Kidney (tissue), 14 donors: Measurements from ENCODE around the gene ANGPTL2. TPM values are rescaled to one million over a fixed set of nuclear protein-coding genes. Genes with fewer than 3 reads are reported as not detected.
A peak's percentile ranks its signal among the peaks of the same experiment; 100 is the strongest.

ENCODE experiments used
- DNase-seq, 5 donors: peaks; one replicate each; pipeline ENCODE4 v3.0.0-alpha.2; 2013 to 2020
- FAIRE-seq: peaks from 2 replicates; lab custom pipeline; 2012; peaks lifted over from hg19 to GRCh38; lab: Jason Lieb, UNC
- H3K27ac ChIP-seq, 2 donors: one replicate each; pipeline ENCODE4 v1.7.0; 2013; ENCODE audit warnings: low read depth in 2 of 2, low read length in 2 of 2, inconsistent platforms in 1 of 2
- H3K27me3 ChIP-seq: one replicate; pipeline ENCODE4 v1.7.1; 2013; ENCODE audit warnings: low read length, inconsistent platforms; ENCODE audit not compliant: control insufficient read depth, insufficient read depth
- H3K36me3 ChIP-seq, 3 donors: one replicate each; pipeline versions ENCODE4 v1.7.0 to v1.7.1; 2013; ENCODE audit warnings: low read length in 3 of 3, control low read depth in 1 of 3, inconsistent platforms in 1 of 3; ENCODE audit not compliant: insufficient read depth in 3 of 3, control insufficient read depth in 2 of 3
- H3K4me1 ChIP-seq, 3 donors: one replicate each; pipeline versions ENCODE4 v1.7.0 to v1.7.1; 2013; ENCODE audit warnings: low read length in 3 of 3, inconsistent platforms in 1 of 3, low read depth in 1 of 3; ENCODE audit not compliant: control insufficient read depth in 2 of 3, insufficient read depth in 2 of 3
- H3K4me3 ChIP-seq, 3 donors: one replicate each; pipeline versions ENCODE4 v1.7.0 to v1.8.1; 2013; ENCODE audit warnings: low read length in 3 of 3, control low read depth in 1 of 3, inconsistent platforms in 1 of 3
- H3K9ac ChIP-seq, 3 donors: one replicate each; pipeline versions ENCODE4 v1.7.0 to v1.7.1; 2013; ENCODE audit warnings: low read length in 3 of 3, control low read depth in 1 of 3, inconsistent platforms in 1 of 3
- H3K9me3 ChIP-seq, 3 donors: one replicate each; pipeline versions ENCODE4 v1.7.0 to v1.7.1; 2013; ENCODE audit warnings: low read length in 3 of 3, control low read depth in 1 of 3, inconsistent platforms in 1 of 3; ENCODE audit not compliant: control insufficient read depth in 2 of 3, insufficient read depth in 1 of 3
- intact Hi-C: fragments of 100-400 bp; cut with DNase I; formaldehyde crosslinking; loops from one replicate; pipeline ENCODE4 v1.11.1; 2022
- polyA plus RNA-seq: library from polyadenylated mRNA; stranded (reverse); fragments of 350-450 nt; fragmentation: Illumina TruSeq; extraction: RNeasy Lipid Tissue Mini Kit (QIAGEN cat#74804); gene quantifications from one replicate; pipeline ENCODE4 v1.2.3, GENCODE V29; 2014; ENCODE audit warnings: low read depth, low replicate concordance; ENCODE audit not compliant: insufficient read depth
- total RNA-seq: library from RNA; stranded (reverse); fragmentation: NEBNext Ultra II Directional; extraction: Animal tissue kit (Norgen Biotek cat#: 25700); gene quantifications from one replicate; pipeline ENCODE4 v1.2.1, GENCODE V29; 2021
- TF ChIP-seq, protein P1 (sequence below): IDR thresholded peaks from 3 replicates; pipeline ENCODE4 v1.5.1; 2012; ENCODE audit warnings: mild to moderate bottlenecking, moderate library complexity, borderline replicate concordance; ENCODE audit not compliant: insufficient read depth; ENCODE audit errors: extremely low read depth
- donor health status: control.
- donor health status: control.
- donor health status: control.
- donor health status: control.
- donor health status: control.
- donor health status: DM: yes; HTN: yes; CAD: no.
- donor health status: Normal renal cell carcinoma (clear cell type).

ANGPTL2 gene
- total and polyA plus RNA-seq, 2 donors from 2014 or later, result 4.3 to 12.4 TPM

DNA sequence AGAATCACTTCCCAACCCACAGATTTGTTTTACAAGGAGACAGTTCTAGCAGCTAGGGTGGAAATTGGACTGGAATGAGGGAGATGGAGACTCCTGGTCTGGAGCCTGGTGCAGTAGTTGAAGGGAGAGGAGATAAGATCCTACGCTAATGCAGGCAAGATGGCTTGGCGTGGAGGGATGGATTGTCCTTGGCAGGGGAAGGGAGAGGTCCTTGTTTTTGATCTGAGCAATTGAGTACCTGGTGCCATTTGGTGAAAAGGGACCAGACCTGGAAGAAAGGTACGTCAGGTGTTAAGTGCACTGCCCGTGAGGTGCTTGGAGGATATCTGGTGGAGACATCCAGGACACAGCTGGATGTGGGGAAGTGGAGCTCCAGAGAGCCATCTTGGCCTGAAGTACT is 35.7 kb downstream of the ANGPTL2 start:
- H3K27ac ChIP-seq, result no peak overlapping the region
- no peak for FAIRE-seq
- H3K9ac ChIP-seq, result no peak overlapping the region
- H3K36me3 ChIP-seq, result peaks cover 0 to 6% (median 5%) of the 10 kb centered on the region in 3 donors
- no peak overlapping the region for H3K4me3 ChIP-seq
- TF ChIP-seq, protein P1, sequence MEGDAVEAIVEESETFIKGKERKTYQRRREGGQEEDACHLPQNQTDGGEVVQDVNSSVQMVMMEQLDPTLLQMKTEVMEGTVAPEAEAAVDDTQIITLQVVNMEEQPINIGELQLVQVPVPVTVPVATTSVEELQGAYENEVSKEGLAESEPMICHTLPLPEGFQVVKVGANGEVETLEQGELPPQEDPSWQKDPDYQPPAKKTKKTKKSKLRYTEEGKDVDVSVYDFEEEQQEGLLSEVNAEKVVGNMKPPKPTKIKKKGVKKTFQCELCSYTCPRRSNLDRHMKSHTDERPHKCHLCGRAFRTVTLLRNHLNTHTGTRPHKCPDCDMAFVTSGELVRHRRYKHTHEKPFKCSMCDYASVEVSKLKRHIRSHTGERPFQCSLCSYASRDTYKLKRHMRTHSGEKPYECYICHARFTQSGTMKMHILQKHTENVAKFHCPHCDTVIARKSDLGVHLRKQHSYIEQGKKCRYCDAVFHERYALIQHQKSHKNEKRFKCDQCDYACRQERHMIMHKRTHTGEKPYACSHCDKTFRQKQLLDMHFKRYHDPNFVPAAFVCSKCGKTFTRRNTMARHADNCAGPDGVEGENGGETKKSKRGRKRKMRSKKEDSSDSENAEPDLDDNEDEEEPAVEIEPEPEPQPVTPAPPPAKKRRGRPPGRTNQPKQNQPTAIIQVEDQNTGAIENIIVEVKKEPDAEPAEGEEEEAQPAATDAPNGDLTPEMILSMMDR, result no peak
- peaks cover 0 to 2% (median 0%) of the 10 kb centered on the region in 3 donors for H3K4me1 ChIP-seq
- no peaks in the 10 kb centered on the region for H3K27me3 ChIP-seq
- DNase-seq, result no peak
- H3K9me3 ChIP-seq, result no peaks in the 10 kb centered on the region
- intact Hi-C loops, result no loop called here

DNA sequence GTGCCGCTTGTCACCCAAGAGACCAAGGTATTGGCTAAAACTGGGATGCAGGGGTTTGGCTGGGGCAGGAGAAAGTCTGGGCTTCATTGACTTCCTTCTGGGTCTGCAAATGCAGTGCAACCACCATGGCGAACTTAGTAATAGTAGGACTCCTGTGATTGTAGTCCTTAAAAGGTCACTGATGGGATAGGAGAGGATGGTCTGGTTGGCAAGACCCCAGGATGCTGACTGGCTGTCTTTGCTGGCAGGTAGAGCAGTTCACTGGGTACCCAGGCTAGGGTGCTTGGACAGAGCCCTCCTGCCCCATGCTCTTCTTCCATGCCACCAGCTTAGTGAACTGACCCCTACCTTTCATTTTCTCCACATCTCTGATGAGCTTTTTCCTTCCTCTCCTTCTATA is 37.2 kb downstream of the ANGPTL2 start:
- intact Hi-C loops, result no loop called here
- Histone ChIP-seq H3K9ac (no peak overlapping the region), H3K27ac (no peak overlapping the region), H3K4me3 (no peak overlapping the region), H3K27me3 (no peaks in the 10 kb centered on the region), H3K9me3 (no peaks in the 10 kb centered on the region), H3K4me1 (peaks cover 0 to 2% (median 0%) of the 10 kb centered on the region in 3 donors), H3K36me3 (peaks cover 0 to 2% (median 0%) of the 10 kb centered on the region in 3 donors)
- FAIRE-seq, result no peak
- peak in 1 of 5 donors; percentile 1 for DNase-seq
- TF ChIP-seq, protein P1, result no peak

DNA sequence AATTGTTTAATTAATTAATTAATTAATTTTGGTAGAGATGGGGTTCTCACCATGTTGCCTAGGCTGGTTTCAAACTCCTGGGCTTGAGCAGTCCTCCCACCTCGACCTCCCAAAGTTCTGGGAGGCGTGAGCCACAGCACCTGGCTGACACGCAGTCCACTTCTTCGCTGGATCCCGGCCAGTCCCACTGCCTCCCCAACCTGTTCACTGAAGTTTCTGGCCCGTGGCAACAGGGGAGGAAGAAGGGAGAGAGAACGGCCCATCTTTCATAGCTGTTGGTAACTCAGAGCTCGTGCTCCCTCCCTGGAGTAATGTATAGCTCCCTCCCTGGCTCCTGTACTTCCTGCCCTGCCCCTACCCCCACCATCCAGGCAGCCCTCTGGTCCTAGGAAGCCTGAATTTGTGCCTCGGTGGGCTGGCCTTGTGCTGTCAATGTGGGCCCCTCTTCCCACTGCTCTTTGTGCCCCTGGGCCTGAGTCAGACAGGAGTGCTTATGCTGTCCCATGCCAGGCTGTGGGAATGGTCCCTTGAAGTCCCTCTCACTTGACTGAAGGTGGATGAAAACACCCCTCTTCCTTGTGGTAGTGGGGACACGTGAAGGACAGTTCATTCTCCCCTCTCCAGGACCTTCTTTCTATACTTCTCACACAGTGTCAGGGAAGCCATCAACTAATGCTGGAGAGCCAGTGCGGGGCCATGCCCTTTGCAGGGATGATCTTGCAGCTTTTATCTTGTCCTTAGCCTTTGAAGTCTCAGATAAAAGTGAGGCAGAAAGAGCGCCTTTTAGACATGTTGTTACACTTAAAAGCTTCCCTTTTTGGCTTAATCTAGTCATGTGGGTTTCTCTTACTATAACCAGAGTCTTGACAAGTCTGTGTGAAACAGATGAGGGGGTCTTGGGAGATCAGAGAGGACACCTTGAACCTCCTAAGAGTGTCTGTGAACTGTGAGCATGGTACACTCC is 38.1 kb downstream of the ANGPTL2 start:
- DNase-seq (no peak), FAIRE-seq (no peak)
- Histone ChIP-seq H3K27me3 (no peaks in the 10 kb centered on the region), H3K9me3 (no peaks in the 10 kb centered on the region), H3K4me3 (no peak overlapping the region), H3K9ac (no peak overlapping the region), H3K36me3 (peaks cover 0 to 2% (median 0%) of the 10 kb centered on the region in 3 donors), H3K27ac (no peak overlapping the region), H3K4me1 (peaks cover 0 to 2% (median 0%) of the 10 kb centered on the region in 3 donors)
- intact Hi-C loops, result no loop called here
- TF ChIP-seq, protein P1, result no peak
